Measurements from ENCODE around the gene MYLIP. TPM values are rescaled to one million over a fixed set of nuclear protein-coding genes. Genes with fewer than 3 reads are reported as not detected.

The MYLIP gene
- total and polyA plus RNA-seq, 2 of the 4 experiments (the other 2 are of a cell fraction): 1.8 to 3.2 TPM

DNA sequence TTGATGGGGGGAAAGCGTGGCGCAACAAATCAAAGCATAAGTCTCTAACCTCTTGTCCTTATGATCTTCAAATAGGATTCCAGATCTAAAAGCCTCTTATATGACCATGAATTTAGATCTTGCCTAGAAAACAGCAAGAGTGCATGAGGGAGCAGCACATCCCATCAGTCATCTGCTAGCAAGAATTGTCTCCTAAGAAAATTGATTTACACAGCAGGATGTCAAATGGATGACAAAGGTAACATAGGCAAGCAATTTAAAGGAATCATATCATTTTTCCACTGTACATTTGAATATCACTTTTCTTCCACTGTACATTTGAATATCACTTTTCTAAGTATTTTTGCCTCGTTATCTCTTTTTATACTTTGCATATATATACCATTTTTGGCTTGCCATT lies 7.5 kb upstream of the MYLIP start:
- Histone ChIP-seq H4K5ac (ENCODE audit: low read depth, low read length) (no peak overlapping the region), H2BK15ac (ENCODE audit: low read depth, low read length) (no peak overlapping the region), H4K20me1 (ENCODE audit: insufficient read depth, low read length) (no peaks in the 10 kb centered on the region), H2BK120ac (ENCODE audit: low read depth, low read length) (no peak overlapping the region), H3K4me2 (ENCODE audit: low read depth, low read length) (no peak overlapping the region), H4K8ac (ENCODE audit: low read depth in 2 of 2, low read length in 2 of 2) (no peak overlapping the region), H3K27ac (ENCODE audit: insufficient read depth, low read length) (no peak overlapping the region), H3K23ac (ENCODE audit: low read depth, low read length) (no peak overlapping the region), H3K9ac (ENCODE audit: low read depth, low read length) (no peak overlapping the region), H3K56ac (ENCODE audit: extremely low read depth, insufficient read depth, low read length) (no peak overlapping the region), H4K91ac (ENCODE audit: insufficient read depth, low read depth, low read length) (no peak overlapping the region), H3K18ac (ENCODE audit: low read depth, low read length) (no peak overlapping the region), H2AK9ac (replicated peaks; ENCODE audit: low read depth, low read length, poor library complexity) (no peak overlapping the region), H3K9me3 (ENCODE audit: control insufficient read depth, insufficient read depth, low read length) (no peaks in the 10 kb centered on the region), H2BK5ac (ENCODE audit: low read depth, low read length, poor library complexity, severe bottlenecking) (no peak overlapping the region), H2BK20ac (ENCODE audit: low read depth, low read length) (no peak overlapping the region), H3K79me1 (ENCODE audit: low read depth in 1 of 2, low read length in 2 of 2) (no peaks in the 10 kb centered on the region), H2AFZ (replicated peaks; ENCODE audit: low read length, poor library complexity) (no peak overlapping the region), H3K4ac (ENCODE audit: low read depth, low read length) (no peak overlapping the region), H3K36me3 (ENCODE audit: control insufficient read depth, insufficient read depth, low read length) (no peaks in the 10 kb centered on the region), H3K14ac (replicated peaks; ENCODE audit: low read depth, low read length) (no peak overlapping the region), H3K9me1 (ENCODE audit: insufficient read depth, low read length) (no peaks in the 10 kb centered on the region), H3K4me3 (ENCODE audit: insufficient read depth, low read depth, low read length) (no peak overlapping the region), H3K4me1 (ENCODE audit: control insufficient read depth, insufficient read depth, low read length) (no peaks in the 10 kb centered on the region), H2AK5ac (ENCODE audit: low read depth, low read length) (no peak overlapping the region), H3K27me3 (ENCODE audit: control insufficient read depth, insufficient read depth, low read length) (peaks cover 44% of the 10 kb centered on the region)
- BruUV-seq (replicated peaks): no TSS peak
- in situ Hi-C loops (cut with MboI; ENCODE audit: low sequenced_read_pairs) (no loop called here), intact Hi-C loops (cut with micrococcal nuclease) (no loop called here), dilution Hi-C loops (cut with HindIII; ENCODE audit: low sequenced_read_pairs, unreplicated experiment) (no loop called here)
- TF ChIP-seq, protein P1, sequence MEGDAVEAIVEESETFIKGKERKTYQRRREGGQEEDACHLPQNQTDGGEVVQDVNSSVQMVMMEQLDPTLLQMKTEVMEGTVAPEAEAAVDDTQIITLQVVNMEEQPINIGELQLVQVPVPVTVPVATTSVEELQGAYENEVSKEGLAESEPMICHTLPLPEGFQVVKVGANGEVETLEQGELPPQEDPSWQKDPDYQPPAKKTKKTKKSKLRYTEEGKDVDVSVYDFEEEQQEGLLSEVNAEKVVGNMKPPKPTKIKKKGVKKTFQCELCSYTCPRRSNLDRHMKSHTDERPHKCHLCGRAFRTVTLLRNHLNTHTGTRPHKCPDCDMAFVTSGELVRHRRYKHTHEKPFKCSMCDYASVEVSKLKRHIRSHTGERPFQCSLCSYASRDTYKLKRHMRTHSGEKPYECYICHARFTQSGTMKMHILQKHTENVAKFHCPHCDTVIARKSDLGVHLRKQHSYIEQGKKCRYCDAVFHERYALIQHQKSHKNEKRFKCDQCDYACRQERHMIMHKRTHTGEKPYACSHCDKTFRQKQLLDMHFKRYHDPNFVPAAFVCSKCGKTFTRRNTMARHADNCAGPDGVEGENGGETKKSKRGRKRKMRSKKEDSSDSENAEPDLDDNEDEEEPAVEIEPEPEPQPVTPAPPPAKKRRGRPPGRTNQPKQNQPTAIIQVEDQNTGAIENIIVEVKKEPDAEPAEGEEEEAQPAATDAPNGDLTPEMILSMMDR (conservative IDR thresholded peaks at IDR 0.05; ENCODE audit: low read depth, low read length): no peak
- no peak for TF ChIP-seq FOS (IDR thresholded peaks at IDR 0.05; ENCODE audit: low read depth, low read length)
- TF ChIP-seq, protein P2, sequence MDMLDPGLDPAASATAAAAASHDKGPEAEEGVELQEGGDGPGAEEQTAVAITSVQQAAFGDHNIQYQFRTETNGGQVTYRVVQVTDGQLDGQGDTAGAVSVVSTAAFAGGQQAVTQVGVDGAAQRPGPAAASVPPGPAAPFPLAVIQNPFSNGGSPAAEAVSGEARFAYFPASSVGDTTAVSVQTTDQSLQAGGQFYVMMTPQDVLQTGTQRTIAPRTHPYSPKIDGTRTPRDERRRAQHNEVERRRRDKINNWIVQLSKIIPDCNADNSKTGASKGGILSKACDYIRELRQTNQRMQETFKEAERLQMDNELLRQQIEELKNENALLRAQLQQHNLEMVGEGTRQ (IDR thresholded peaks at IDR 0.05; ENCODE audit: low read depth, low read length): no peak
- no peak for TF ChIP-seq BHLHE40 (IDR thresholded peaks at IDR 0.05; ENCODE audit: low read depth, low read length)
- TF ChIP-seq, protein P3, sequence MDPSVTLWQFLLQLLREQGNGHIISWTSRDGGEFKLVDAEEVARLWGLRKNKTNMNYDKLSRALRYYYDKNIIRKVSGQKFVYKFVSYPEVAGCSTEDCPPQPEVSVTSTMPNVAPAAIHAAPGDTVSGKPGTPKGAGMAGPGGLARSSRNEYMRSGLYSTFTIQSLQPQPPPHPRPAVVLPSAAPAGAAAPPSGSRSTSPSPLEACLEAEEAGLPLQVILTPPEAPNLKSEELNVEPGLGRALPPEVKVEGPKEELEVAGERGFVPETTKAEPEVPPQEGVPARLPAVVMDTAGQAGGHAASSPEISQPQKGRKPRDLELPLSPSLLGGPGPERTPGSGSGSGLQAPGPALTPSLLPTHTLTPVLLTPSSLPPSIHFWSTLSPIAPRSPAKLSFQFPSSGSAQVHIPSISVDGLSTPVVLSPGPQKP (IDR thresholded peaks at IDR 0.05; ENCODE audit: borderline replicate concordance, low read depth, low read length): no peak
- no peak for TF ChIP-seq MAFK (IDR thresholded peaks at IDR 0.05; ENCODE audit: low read depth, low read length)
- TF ChIP-seq CHD1 (IDR thresholded peaks at IDR 0.05; ENCODE audit: low read depth, low read length): no peak
- TF ChIP-seq POLR2A (IDR thresholded peaks at IDR 0.05; ENCODE audit: low read depth, low read length): no peak
- no peak for TF ChIP-seq MAZ (IDR thresholded peaks at IDR 0.05; ENCODE audit: borderline replicate concordance, low read depth, low read length)
- TF ChIP-seq NFE2L2 (IDR thresholded peaks at IDR 0.05; ENCODE audit: low read depth, low read length): no peak
- no peak for TF ChIP-seq SMC3 (IDR thresholded peaks at IDR 0.05; ENCODE audit: low read depth, low read length)
- TF ChIP-seq RFX5 (IDR thresholded peaks at IDR 0.05; ENCODE audit: low read depth, low read length): no peak
- no peak for TF ChIP-seq RAD21 (IDR thresholded peaks at IDR 0.05; ENCODE audit: low read length)
- TF ChIP-seq CEBPB (IDR thresholded peaks at IDR 0.05; ENCODE audit: low read depth, low read length): no peak
- no peak for TF ChIP-seq RCOR1 (IDR thresholded peaks at IDR 0.05; ENCODE audit: insufficient replicate concordance, low read length)
- TF ChIP-seq MXI1 (IDR thresholded peaks at IDR 0.05; ENCODE audit: borderline replicate concordance, low read depth, low read length): no peak
- ATAC-seq (ENCODE audit: low read depth) (no peak), DNase-seq (no peak)
- WGBS, 2 experiments (ENCODE audit: extremely low coverage in 2 of 2, insufficient read length in 1 of 2): no CpG with 5 or more reads among the region's 3 CpGs
- ChIA-PET POLR2A (ENCODE audit: unreplicated experiment) (no interaction called here), CTCF (no interaction called here)
